Epithelial cell of umbilical artery (primary cell): ENCODE data around the gene PCDHGA12. TPM values are rescaled to one million over a fixed set of nuclear protein-coding genes. Genes with fewer than 3 reads are reported as not detected.

ENCODE experiments used
- total RNA-seq: library from RNA; depleted of rRNA; stranded (reverse); fragments of >200 nt; gene quantifications from 2 replicates; pipeline ENCODE4 v1.2.3, GENCODE V29; 2014

PCDHGA12 gene
- total RNA-seq = 5.2 and 5.9 TPM in 2 replicates

GRCh38 chr5:141430332-141431113, at the start of gene PCDHGA12:
PCDHGA12 (plus strand) TSS chr5:141430507; CDS start chr5:141430760, 253 bp downstream.

GRCh38 chr5:141382469-141383294, 47.6 kb upstream of the PCDHGA12 start, which contains the start of gene PCDHGA7:
PCDHGA7 (plus strand) TSS chr5:141382742; CDS start chr5:141382900, 158 bp downstream.

GRCh38 chr5:141387557-141388311, 42.6 kb upstream of the PCDHGA12 start, which contains the start of gene PCDHGB4:
PCDHGB4 (plus strand) TSS chr5:141387698; CDS start chr5:141387885, 187 bp downstream.

GRCh38 chr5:141392429-141393198, 37.7 kb upstream of the PCDHGA12 start, which contains the start of gene PCDHGA8:
PCDHGA8 (plus strand) TSS chr5:141392633; CDS start chr5:141392814, 181 bp downstream.

GRCh38 chr5:141397756-141398551, 32.4 kb upstream of the PCDHGA12 start, which contains the start of gene PCDHGB5:
PCDHGB5 (plus strand) TSS chr5:141397947; CDS start chr5:141398128, 181 bp downstream.

GRCh38 chr5:141402553-141403243, 27.6 kb upstream of the PCDHGA12 start, which contains the start of gene PCDHGA9:
PCDHGA9 (plus strand) TSS chr5:141402778; CDS start chr5:141402953, 175 bp downstream.

GRCh38 chr5:141407790-141408505, 22.4 kb upstream of the PCDHGA12 start, which contains the start of gene PCDHGB6:
PCDHGB6 (plus strand) TSS chr5:141408021; CDS start chr5:141408203, 182 bp downstream.

GRCh38 chr5:141412854-141413539, 17.3 kb upstream of the PCDHGA12 start, which contains the start of gene PCDHGA10:
PCDHGA10 (plus strand) TSS chr5:141412987; CDS start chr5:141413176, 189 bp downstream.

GRCh38 chr5:141417494-141418172, 12.7 kb upstream of the PCDHGA12 start, which contains the start of gene PCDHGB7:
PCDHGB7 (plus strand) TSS chr5:141417677; CDS start chr5:141417860, 183 bp downstream.

GRCh38 chr5:141420855-141421488, 9.3 kb upstream of the PCDHGA12 start, which contains the start of gene PCDHGA11:
PCDHGA11 (plus strand) TSS chr5:141421051; CDS start chr5:141421228, 177 bp downstream.

GRCh38 chr5:141475625-141476131, 45.4 kb downstream of the PCDHGA12 start, which contains the start of gene PCDHGC3:
PCDHGC3 (plus strand) TSS chr5:141475966; CDS start chr5:141476117, 151 bp downstream.

Other genes with a start within 250 kb of the PCDHGA12 start
- under 0.01 TPM in 2 replicates for gene PCDHB16, start 248.1 kb upstream of the PCDHGA12 start, total RNA-seq
- 0.15 TPM in 1 of 2 replicates, not detected in the other for gene PCDHB9, start 243.3 kb upstream of the PCDHGA12 start, total RNA-seq
- 0.30 and 0.32 TPM in 2 replicates for gene PCDHB10, start 238.2 kb upstream of the PCDHGA12 start, total RNA-seq
- under 0.01 and 0.15 TPM in 2 replicates for gene PCDHB11, start 230.9 kb upstream of the PCDHGA12 start, total RNA-seq
- under 0.01 TPM in 1 of 2 replicates, not detected in the other for gene PCDHB12, start 221.8 kb upstream of the PCDHGA12 start, total RNA-seq
- 0.15 and 0.65 TPM in 2 replicates for gene PCDHB13, start 216.6 kb upstream of the PCDHGA12 start, total RNA-seq
- 0.61 and 0.65 TPM in 2 replicates for gene PCDHB14, start 207.2 kb upstream of the PCDHGA12 start, total RNA-seq
- 0.32 and 0.46 TPM in 2 replicates for gene PCDHB15, start 185.1 kb upstream of the PCDHGA12 start, total RNA-seq
- 0.15 TPM in 1 of 2 replicates, not detected in the other for gene SLC25A2, start 126.5 kb upstream of the PCDHGA12 start, total RNA-seq
- 76.7 and 85.6 TPM in 2 replicates for gene TAF7, start 109.7 kb upstream of the PCDHGA12 start, total RNA-seq
- gene PCDHGA1, start 100.0 kb upstream of the PCDHGA12 start, total RNA-seq = under 0.01 and 0.32 TPM in 2 replicates
- gene PCDHGA2, start 91.7 kb upstream of the PCDHGA12 start, total RNA-seq = 0.46 and 0.65 TPM in 2 replicates
- gene PCDHGA3, start 86.7 kb upstream of the PCDHGA12 start, total RNA-seq = 0.15 and 0.32 TPM in 2 replicates
- gene PCDHGB1, start 80.4 kb upstream of the PCDHGA12 start, total RNA-seq = under 0.01 and 0.65 TPM in 2 replicates
- gene PCDHGA4, start 75.5 kb upstream of the PCDHGA12 start, total RNA-seq = 1.7 and 1.9 TPM in 2 replicates
- gene PCDHGB2, start 70.5 kb upstream of the PCDHGA12 start, total RNA-seq = 0.46 and 0.65 TPM in 2 replicates
- 0.30 and 0.32 TPM in 2 replicates for gene PCDHGA5, start 66.3 kb upstream of the PCDHGA12 start, total RNA-seq
- 0.46 and 1.3 TPM in 2 replicates for gene PCDHGB3, start 60.3 kb upstream of the PCDHGA12 start, total RNA-seq
- 0.76 and 0.97 TPM in 2 replicates for gene PCDHGA6, start 56.6 kb upstream of the PCDHGA12 start, total RNA-seq
- gene PCDHGA7, start 47.8 kb upstream of the PCDHGA12 start, total RNA-seq = 0.65 and 0.91 TPM in 2 replicates
- 4.9 and 10.1 TPM in 2 replicates for gene PCDHGB4, start 42.8 kb upstream of the PCDHGA12 start, total RNA-seq
- gene PCDHGA8, start 37.9 kb upstream of the PCDHGA12 start, total RNA-seq = 0.46 and 0.97 TPM in 2 replicates
- gene PCDHGB5, start 32.6 kb upstream of the PCDHGA12 start, total RNA-seq = 6.1 and 9.1 TPM in 2 replicates
- 0.76 and 0.97 TPM in 2 replicates for gene PCDHGA9, start 27.7 kb upstream of the PCDHGA12 start, total RNA-seq
- gene PCDHGB6, start 22.5 kb upstream of the PCDHGA12 start, total RNA-seq = 0.97 and 1.1 TPM in 2 replicates
- gene PCDHGA10, start 17.5 kb upstream of the PCDHGA12 start, total RNA-seq = 2.3 TPM in 2 replicates
- gene PCDHGB7, start 12.8 kb upstream of the PCDHGA12 start, total RNA-seq = 2.9 and 3.3 TPM in 2 replicates
- gene PCDHGA11, start 9.5 kb upstream of the PCDHGA12 start, total RNA-seq = 5.3 and 5.8 TPM in 2 replicates
- 6.5 and 7.8 TPM in 2 replicates for gene PCDHGC3, start 45.5 kb downstream of the PCDHGA12 start, total RNA-seq
- 0.32 and 0.46 TPM in 2 replicates for gene PCDHGC4, start 54.5 kb downstream of the PCDHGA12 start, total RNA-seq
- 0.32 TPM in 1 of 2 replicates, not detected in the other for gene PCDHGC5, start 58.6 kb downstream of the PCDHGA12 start, total RNA-seq
- 23.7 and 36.1 TPM in 2 replicates for gene DIAPH1, start 188.5 kb downstream of the PCDHGA12 start, total RNA-seq
- gene HDAC3, start 206.3 kb downstream of the PCDHGA12 start, total RNA-seq = 50.3 and 56.1 TPM in 2 replicates
- gene RELL2, start 206.5 kb downstream of the PCDHGA12 start, total RNA-seq = 3.9 and 4.3 TPM in 2 replicates
- 21.1 and 26.6 TPM in 2 replicates for gene FCHSD1, start 220.9 kb downstream of the PCDHGA12 start, total RNA-seq